GM23338 (cell line): Measurements from ENCODE around the gene PLPPR5. TPM values are rescaled to one million over a fixed set of nuclear protein-coding genes. Genes with fewer than 3 reads are reported as not detected.

Source experiments
- ATAC-seq: fragments of 200-7000 bp; cut with Tn5 transposase; 3 replicates; pipeline ENCODE4 v1.9.1; 2020
- DNase-seq: peaks from one replicate; pipeline ENCODE4 v3.0.0-alpha.2; 2015; ENCODE audit warnings: low spot score
- H2AFZ ChIP-seq: fragments of 200-600 bp; sonication (generic); 2 replicates; pipeline ENCODE4 v1.8.0; 2016; ENCODE audit warnings: antibody characterized with exemption, mild to moderate bottlenecking, moderate library complexity
- H3F3A ChIP-seq: fragments of 200-600 bp; sonication (generic); replicated peaks from 2 replicates; pipeline ENCODE4 v1.8.0; 2017; ENCODE audit warnings: antibody characterized with exemption, mixed run types, low read depth
- H3K27ac ChIP-seq: fragments of 200-600 bp; sonication (generic); 2 replicates; pipeline ENCODE4 v1.6.1; 2016; ENCODE audit warnings: low read depth
- H3K27me3 ChIP-seq: fragments of 200-600 bp; sonication (generic); 2 replicates; pipeline ENCODE4 v1.8.0; 2016; ENCODE audit warnings: mild to moderate bottlenecking, mixed run types, moderate library complexity; ENCODE audit not compliant: insufficient read depth
- H3K36me3 ChIP-seq: fragments of 200-600 bp; sonication (generic); 2 replicates; pipeline ENCODE4 v1.8.0; 2016; ENCODE audit warnings: mild to moderate bottlenecking; ENCODE audit not compliant: insufficient read depth
- H3K4me1 ChIP-seq: fragments of 200-600 bp; sonication (generic); 2 replicates; pipeline ENCODE4 v1.8.0; 2016; ENCODE audit warnings: mild to moderate bottlenecking, moderate library complexity; ENCODE audit not compliant: insufficient read depth
- H3K4me2 ChIP-seq: fragments of 200-600 bp; sonication (generic); 2 replicates; pipeline ENCODE4 v1.7.1; 2017; ENCODE audit warnings: mixed run types
- H3K4me3 ChIP-seq: fragments of 200-600 bp; sonication (generic); 2 replicates; pipeline ENCODE4 v1.6.1; 2016; ENCODE audit warnings: mixed run types
- H3K79me2 ChIP-seq: fragments of 200-600 bp; sonication (generic); replicated peaks from 2 replicates; pipeline ENCODE4 v1.8.0; 2017; ENCODE audit warnings: mild to moderate bottlenecking; ENCODE audit not compliant: insufficient read depth
- H3K9me2 ChIP-seq: fragments of 200-600 bp; sonication (generic); 2 replicates; pipeline ENCODE4 v1.8.0; 2017; ENCODE audit not compliant: insufficient read depth
- H4K20me1 ChIP-seq: fragments of 200-600 bp; sonication (generic); replicated peaks from 2 replicates; pipeline ENCODE4 v1.8.0; 2017; ENCODE audit warnings: mild to moderate bottlenecking; ENCODE audit not compliant: insufficient read depth
- H3K27ac Mint-ChIP-seq: 2 replicates; pipeline ENCODE4 v1.8.0; 2020; ENCODE audit warnings: inconsistent platforms, mild to moderate bottlenecking, moderate library complexity, mixed read lengths
- H3K27me3 Mint-ChIP-seq: 3 replicates; pipeline ENCODE4 v1.8.0; 2022; ENCODE audit warnings: low read depth, mild to moderate bottlenecking, moderate library complexity, mixed read lengths, inconsistent platforms; ENCODE audit not compliant: insufficient read depth, poor library complexity
- H3K36me3 Mint-ChIP-seq: 3 replicates; pipeline ENCODE4 v1.8.0; 2021; ENCODE audit warnings: low read depth, mild to moderate bottlenecking, inconsistent platforms, moderate library complexity, mixed read lengths
- H3K4me1 Mint-ChIP-seq: 3 replicates; pipeline ENCODE4 v1.8.0; 2020; ENCODE audit warnings: mild to moderate bottlenecking, inconsistent platforms, mixed read lengths
- H3K4me3 Mint-ChIP-seq: 3 replicates; pipeline ENCODE4 v1.8.0; 2021; ENCODE audit warnings: moderate library complexity, mild to moderate bottlenecking, inconsistent platforms, mixed read lengths
- H3K9me3 Mint-ChIP-seq: 3 replicates; pipeline ENCODE4 v1.8.0; 2020; ENCODE audit warnings: moderate library complexity, mild to moderate bottlenecking, inconsistent platforms, mixed read lengths
- CREB1 ChIP-seq: fragments of 250-450 bp; sonication (Bioruptor Pico); IDR thresholded peaks from 2 replicates; pipeline ENCODE4 v1.5.0; 2020; ENCODE audit warnings: low read depth, mild to moderate bottlenecking, moderate library complexity
- CTCF ChIP-seq, 2 experiments: fragments of 200-600 bp in 1 of 2; sonication (generic) in 1 of 2; conservative IDR thresholded peaks; 2 replicates each; pipeline versions ENCODE4 v1.5.1 to v1.6.1; 2016 to 2017; ENCODE audit warnings: antibody characterized with exemption in 2 of 2, low read depth in 2 of 2, mild to moderate bottlenecking in 2 of 2, moderate library complexity in 1 of 2
- ETS1 ChIP-seq: IDR thresholded peaks from 2 replicates; pipeline ENCODE4 v1.6.1; 2016; ENCODE audit warnings: antibody characterized with exemption
- EZH2 ChIP-seq: fragments of 200-600 bp; sonication (generic); IDR thresholded peaks from one replicate; pipeline ENCODE4 v1.8.0; 2017; ENCODE audit warnings: antibody characterized with exemption, mild to moderate bottlenecking, low read depth; ENCODE audit not compliant: unreplicated experiment
- JUNB ChIP-seq: IDR thresholded peaks from one replicate; pipeline ENCODE4 v1.6.1; 2016; ENCODE audit warnings: antibody characterized with exemption; ENCODE audit not compliant: unreplicated experiment
- POLR2AphosphoS5 ChIP-seq: IDR thresholded peaks from 2 replicates; pipeline ENCODE4 v1.6.1; 2016; ENCODE audit warnings: antibody characterized with exemption, low read depth
- STAT1 ChIP-seq: IDR thresholded peaks from one replicate; pipeline ENCODE4 v1.6.1; 2016; ENCODE audit warnings: antibody characterized with exemption; ENCODE audit not compliant: unreplicated experiment
- ZNF114 ChIP-seq: fragments of 250-450 bp; sonication (Bioruptor Pico); IDR thresholded peaks from 2 replicates; pipeline ENCODE4 v1.5.0; 2020; ENCODE audit warnings: mild to moderate bottlenecking, moderate library complexity
- ZNF331 ChIP-seq: fragments of 250-450 bp; sonication (Bioruptor Pico); IDR thresholded peaks from 2 replicates; pipeline ENCODE4 v1.5.0; 2020; ENCODE audit warnings: low read depth, mild to moderate bottlenecking, moderate library complexity
- ZNF462 ChIP-seq: fragments of 250-450 bp; sonication (Bioruptor Pico); IDR thresholded peaks from 2 replicates; pipeline ENCODE4 v1.5.0; 2020; ENCODE audit warnings: mild to moderate bottlenecking, moderate library complexity
- polyA plus RNA-seq: library from polyadenylated mRNA; unstranded; fragments of >200 nt; fragmentation: Nextera tagmentation; extraction: Ambion mirVana; gene quantifications from 2 replicates; pipeline ENCODE4 v1.2.1, GENCODE V29; 2016
- total RNA-seq: library from RNA; depleted of rRNA; stranded (reverse); fragments of >200 nt; shearing (Covaris generic); gene quantifications from 2 replicates; pipeline ENCODE4 v1.2.3, GENCODE V29; 2014

The PLPPR5 gene
- total and polyA plus RNA-seq, 2 experiments from 2014 or later: 3.2 to 4.2 TPM

GRCh38 chr1:99003581-99004253 is 944 bp downstream of the PLPPR5 start:
- Histone ChIP-seq H3K4me3 (peak overlapping the region; percentile 94), H3K4me1 (peaks cover 12% of the 10 kb centered on the region), H3K36me3 (no peaks in the 10 kb centered on the region), H3K27ac (no peak overlapping the region), H3K9me2 (no peaks in the 10 kb centered on the region), H3K27me3 (peaks cover 33% of the 10 kb centered on the region), H2AFZ (peak overlapping the region; percentile 97), H3K4me2 (peak overlapping the region; percentile 95), H4K20me1 (no peaks in the 10 kb centered on the region), H3F3A (no peaks in the 10 kb centered on the region), H3K79me2 (no peaks in the 10 kb centered on the region)
- H3K27ac Mint-ChIP-seq: no peak overlapping the region
- no peak for TF ChIP-seq STAT1
- TF ChIP-seq POLR2AphosphoS5: no peak
- TF ChIP-seq ZNF462: no peak
- no peak for TF ChIP-seq JUNB
- TF ChIP-seq ZNF331 (CRISPR knock-in tag): no peak
- TF ChIP-seq ZNF114: no peak
- no peak for TF ChIP-seq EZH2
- no peak for TF ChIP-seq CTCF (conservative IDR thresholded peaks at IDR 0.05; ENCODE audit: low read depth in 2 of 2)
- no peak for TF ChIP-seq CREB1 (CRISPR knock-in tag)
- TF ChIP-seq ETS1: no peak
- H3K4me1 Mint-ChIP-seq: peaks cover 9% of the 10 kb centered on the region; the same call in 2 of the 3 replicates
- peaks cover 9% of the 10 kb centered on the region for H3K27me3 Mint-ChIP-seq
- ATAC-seq: peak; percentile 23
- peak overlapping the region; percentile 91 for H3K4me3 Mint-ChIP-seq
- H3K9me3 Mint-ChIP-seq: no peaks in the 10 kb centered on the region; the same call in 2 of the 3 replicates
- DNase-seq: peak; percentile 52
- H3K36me3 Mint-ChIP-seq: no peaks in the 10 kb centered on the region
